ENCODE data around the gene ICAM2. TPM values are rescaled to one million over a fixed set of nuclear protein-coding genes. Genes with fewer than 3 reads are reported as not detected.

Gene ICAM2
- total RNA-seq, 1 experiment from 2014 or later = 4.4 TPM

DNA sequence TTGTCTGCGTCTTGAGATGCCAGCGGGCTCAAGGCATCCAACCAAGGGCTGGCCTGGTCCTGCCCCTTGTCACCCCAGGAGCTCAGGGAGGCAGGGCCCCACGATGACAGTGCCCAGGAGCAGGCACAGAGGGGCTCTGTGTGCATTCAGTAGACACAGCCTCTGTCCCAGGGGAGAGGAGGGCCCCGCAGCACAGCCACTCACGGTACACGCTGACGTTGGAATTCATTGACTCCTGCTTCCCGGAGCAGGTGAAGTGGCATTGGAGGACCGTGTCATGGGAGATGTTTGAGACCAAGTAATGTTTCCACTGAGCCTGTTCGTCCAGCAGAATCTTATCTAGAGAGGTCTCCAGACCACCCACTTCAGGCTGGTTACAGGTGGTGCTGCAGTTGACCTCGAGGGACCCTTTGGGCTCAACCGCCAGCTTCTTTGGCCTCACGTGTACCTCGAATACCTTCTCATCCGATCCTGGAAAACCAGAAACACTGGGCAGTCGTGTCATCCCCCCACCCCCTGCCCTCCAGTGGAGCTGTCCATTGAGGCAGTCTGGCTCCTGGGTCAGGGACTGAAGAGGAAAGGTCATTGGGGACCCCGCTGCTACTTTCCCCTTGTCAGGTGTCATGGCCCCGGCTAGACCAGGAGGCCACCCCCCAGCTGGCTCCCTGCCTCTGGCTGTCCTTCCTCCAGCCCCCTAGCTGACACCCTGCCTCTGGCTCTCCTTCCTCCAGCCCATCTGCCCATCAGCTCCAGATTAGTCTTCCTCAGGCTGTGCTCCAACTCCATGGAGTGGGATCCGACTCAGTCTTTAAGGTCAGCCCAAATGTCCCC, 15.3 kb downstream of the ICAM2 start:
- H3K79me2 ChIP-seq (ENCODE audit: low read length) = no peaks in the 10 kb centered on the region

DNA sequence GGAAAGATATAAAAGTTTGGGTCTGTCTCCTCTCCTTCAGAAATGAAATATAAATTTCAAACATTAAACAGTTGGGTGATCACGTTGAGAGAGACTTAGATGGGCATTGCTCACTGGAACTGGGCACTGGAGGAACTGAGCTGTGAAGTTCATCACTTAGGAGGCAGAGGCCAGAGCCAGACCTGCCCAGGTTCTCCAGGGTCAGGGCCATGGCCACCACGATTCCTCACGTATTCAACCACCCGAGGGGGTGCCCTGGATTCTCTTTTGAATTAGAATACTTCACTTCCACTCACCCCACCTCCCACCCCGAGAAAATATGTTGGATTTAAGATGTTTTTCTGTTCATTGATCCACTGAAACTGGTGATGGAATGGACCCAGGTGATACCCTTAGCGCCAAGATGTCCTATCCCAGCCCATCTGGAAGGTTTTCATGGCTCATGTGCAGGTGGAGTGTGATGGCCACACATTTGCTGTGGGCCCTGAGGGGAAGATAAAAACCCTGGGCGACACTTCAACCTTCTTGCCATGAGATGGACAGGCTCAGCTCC, 16.1 kb downstream of the ICAM2 start:
- Histone ChIP-seq H3K9me3 (ENCODE audit: low read length) (no peaks in the 10 kb centered on the region), H3K27me3 (ENCODE audit: low read length) (no peaks in the 10 kb centered on the region), H3K27ac (ENCODE audit: low read length) (no peak overlapping the region), H3K4me3 (ENCODE audit: low read length) (no peak overlapping the region), H3K79me2 (ENCODE audit: low read length) (no peaks in the 10 kb centered on the region), H3K4me1 (ENCODE audit: low read length) (no peaks in the 10 kb centered on the region), H2AFZ (ENCODE audit: low read length) (no peak overlapping the region), H3K36me3 (ENCODE audit: insufficient read depth, low read length) (no peaks in the 10 kb centered on the region), H3K4me2 (ENCODE audit: low read depth, low read length, poor library complexity, severe bottlenecking) (no peak overlapping the region), H3K9me2 (replicated peaks; ENCODE audit: insufficient read depth, low read length) (no peaks in the 10 kb centered on the region), H4K20me1 (ENCODE audit: insufficient read depth, low read depth, low read length) (no peaks in the 10 kb centered on the region), H3K9ac (ENCODE audit: low read length) (no peak overlapping the region)
- no peak for DNase-seq

More for the DNA sequence above, 15.3 kb downstream of the ICAM2 start:
- H3K9me2 ChIP-seq (replicated peaks; ENCODE audit: insufficient read depth, low read length) = no peaks in the 10 kb centered on the region
- H3K4me2 ChIP-seq (ENCODE audit: low read depth, low read length, poor library complexity, severe bottlenecking) = no peak overlapping the region
- no peak overlapping the region for H3K9ac ChIP-seq (ENCODE audit: low read length)
- H3K36me3 ChIP-seq (ENCODE audit: insufficient read depth, low read length) = no peaks in the 10 kb centered on the region
- H3K27ac ChIP-seq (ENCODE audit: low read length) = no peak overlapping the region
- H3K9me3 ChIP-seq (ENCODE audit: low read length) = no peaks in the 10 kb centered on the region
- no peaks in the 10 kb centered on the region for H3K27me3 ChIP-seq (ENCODE audit: low read length)
- DNase-seq = no peak
- no peak overlapping the region for H3K4me3 ChIP-seq (ENCODE audit: low read length)
- H4K20me1 ChIP-seq (ENCODE audit: insufficient read depth, low read depth, low read length) = no peaks in the 10 kb centered on the region
- H3K4me1 ChIP-seq (ENCODE audit: low read length) = no peaks in the 10 kb centered on the region
- H2AFZ ChIP-seq (ENCODE audit: low read length) = no peak overlapping the region

- no peak overlapping the region for H2AFZ ChIP-seq (ENCODE audit: low read length)
- no peaks in the 10 kb centered on the region for H3K9me2 ChIP-seq (replicated peaks; ENCODE audit: insufficient read depth, low read length)
- no peaks in the 10 kb centered on the region for H3K79me2 ChIP-seq (ENCODE audit: low read length)
- no peak for DNase-seq
- no peaks in the 10 kb centered on the region for H3K27me3 ChIP-seq (ENCODE audit: low read length)
- H3K9me3 ChIP-seq (ENCODE audit: low read length) = no peaks in the 10 kb centered on the region
- H3K9ac ChIP-seq (ENCODE audit: low read length) = no peak overlapping the region
- H4K20me1 ChIP-seq (ENCODE audit: insufficient read depth, low read depth, low read length) = no peaks in the 10 kb centered on the region
- no peaks in the 10 kb centered on the region for H3K36me3 ChIP-seq (ENCODE audit: insufficient read depth, low read length)
- peaks cover 3% of the 10 kb centered on the region; the same call in 1 of the 2 replicates for H3K4me1 ChIP-seq (ENCODE audit: low read length)
- no peak overlapping the region for H3K4me2 ChIP-seq (ENCODE audit: low read depth, low read length, poor library complexity, severe bottlenecking)
- H3K4me3 ChIP-seq (ENCODE audit: low read length) = no peak overlapping the region
- no peak overlapping the region for H3K27ac ChIP-seq (ENCODE audit: low read length)
Observed at GRCh38 chr17:64003526-64004121, 16.8 kb downstream of the ICAM2 start.

- DNase-seq = no peak
- Histone ChIP-seq H3K79me2 (ENCODE audit: low read length) (no peaks in the 10 kb centered on the region), H3K4me3 (ENCODE audit: low read length) (no peak overlapping the region), H3K4me1 (ENCODE audit: low read length) (peaks cover 10% of the 10 kb centered on the region), H3K27me3 (ENCODE audit: low read length) (0 out of 2 replicates have a peak, but pooled peaks cover under 1% of the 10 kb centered on the region), H3K9me3 (ENCODE audit: low read length) (no peaks in the 10 kb centered on the region), H3K27ac (ENCODE audit: low read length) (no peak overlapping the region), H2AFZ (ENCODE audit: low read length) (no peak overlapping the region), H3K36me3 (ENCODE audit: insufficient read depth, low read length) (no peaks in the 10 kb centered on the region), H3K9ac (ENCODE audit: low read length) (no peak overlapping the region), H3K4me2 (ENCODE audit: low read depth, low read length, poor library complexity, severe bottlenecking) (no peak overlapping the region), H4K20me1 (ENCODE audit: insufficient read depth, low read depth, low read length) (no peaks in the 10 kb centered on the region), H3K9me2 (replicated peaks; ENCODE audit: insufficient read depth, low read length) (no peaks in the 10 kb centered on the region)
Observed at GRCh38 chr17:64002658-64003525, 17.5 kb downstream of the ICAM2 start.

GRCh38 chr17:64001763-64002529, 18.5 kb downstream of the ICAM2 start:
- H3K4me2 ChIP-seq (ENCODE audit: low read depth, low read length, poor library complexity, severe bottlenecking) = no peak overlapping the region
- H3K27ac ChIP-seq (ENCODE audit: low read length) = no peak overlapping the region
- H3K9ac ChIP-seq (ENCODE audit: low read length) = no peak overlapping the region

DNA sequence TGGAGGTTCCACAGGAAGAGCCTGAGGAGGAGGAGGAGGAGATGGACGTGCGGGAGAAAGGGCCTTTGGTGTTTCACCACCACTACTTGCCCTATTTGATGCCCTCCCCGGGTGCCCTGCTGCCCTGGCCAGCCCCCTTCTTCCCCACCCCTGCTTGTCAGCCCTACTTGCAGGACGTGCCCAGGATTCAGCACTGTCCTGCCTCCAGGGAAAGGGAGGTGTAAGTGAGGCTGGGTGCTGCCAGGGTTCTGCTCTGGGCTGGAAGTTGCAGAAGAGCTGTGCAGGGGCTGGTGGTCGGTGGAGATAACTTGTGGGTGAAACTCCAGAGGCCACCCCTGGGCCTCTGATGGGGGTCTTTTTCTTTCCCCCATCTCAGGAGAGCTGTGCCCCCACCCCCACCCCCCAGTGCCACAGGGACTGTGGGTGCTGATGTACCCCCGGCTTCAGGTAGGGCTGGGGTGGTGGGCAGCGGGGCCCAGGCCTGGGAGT, 19.3 kb downstream of the ICAM2 start:
- Histone ChIP-seq H3K27ac (ENCODE audit: low read length) (no peak overlapping the region), H3K4me3 (ENCODE audit: low read length) (no peak overlapping the region), H3K9me2 (replicated peaks; ENCODE audit: insufficient read depth, low read length) (no peaks in the 10 kb centered on the region), H3K36me3 (ENCODE audit: insufficient read depth, low read length) (no peaks in the 10 kb centered on the region), H3K9me3 (ENCODE audit: low read length) (no peaks in the 10 kb centered on the region), H3K79me2 (ENCODE audit: low read length) (no peaks in the 10 kb centered on the region), H3K27me3 (ENCODE audit: low read length) (0 out of 2 replicates have a peak, but pooled peaks cover 2% of the 10 kb centered on the region), H3K4me2 (ENCODE audit: low read depth, low read length, poor library complexity, severe bottlenecking) (no peak overlapping the region), H3K9ac (ENCODE audit: low read length) (no peak overlapping the region), H3K4me1 (ENCODE audit: low read length) (peaks cover 11% of the 10 kb centered on the region), H4K20me1 (ENCODE audit: insufficient read depth, low read depth, low read length) (no peaks in the 10 kb centered on the region), H2AFZ (ENCODE audit: low read length) (no peak overlapping the region)
- no peak for DNase-seq

More at GRCh38 chr17:64001763-64002529, 18.5 kb downstream of the ICAM2 start:
- Histone ChIP-seq H3K4me3 (ENCODE audit: low read length) (no peak overlapping the region), H3K4me1 (ENCODE audit: low read length) (peaks cover 11% of the 10 kb centered on the region), H3K9me3 (ENCODE audit: low read length) (no peaks in the 10 kb centered on the region), H4K20me1 (ENCODE audit: insufficient read depth, low read depth, low read length) (no peaks in the 10 kb centered on the region), H3K36me3 (ENCODE audit: insufficient read depth, low read length) (no peaks in the 10 kb centered on the region), H2AFZ (ENCODE audit: low read length) (no peak overlapping the region), H3K27me3 (ENCODE audit: low read length) (0 out of 2 replicates have a peak, but pooled peaks cover 2% of the 10 kb centered on the region), H3K79me2 (ENCODE audit: low read length) (no peaks in the 10 kb centered on the region), H3K9me2 (replicated peaks; ENCODE audit: insufficient read depth, low read length) (no peaks in the 10 kb centered on the region)
- no peak for DNase-seq

- Histone ChIP-seq H3K4me1 (ENCODE audit: low read length) (peaks cover 11% of the 10 kb centered on the region), H3K9me2 (replicated peaks; ENCODE audit: insufficient read depth, low read length) (no peaks in the 10 kb centered on the region), H3K4me2 (ENCODE audit: low read depth, low read length, poor library complexity, severe bottlenecking) (no peak overlapping the region), H2AFZ (ENCODE audit: low read length) (no peak overlapping the region), H3K27ac (ENCODE audit: low read length) (no peak overlapping the region), H4K20me1 (ENCODE audit: insufficient read depth, low read depth, low read length) (no peaks in the 10 kb centered on the region), H3K4me3 (ENCODE audit: low read length) (no peak overlapping the region), H3K36me3 (ENCODE audit: insufficient read depth, low read length) (no peaks in the 10 kb centered on the region), H3K9me3 (ENCODE audit: low read length) (no peaks in the 10 kb centered on the region), H3K9ac (ENCODE audit: low read length) (no peak overlapping the region), H3K27me3 (ENCODE audit: low read length) (0 out of 2 replicates have a peak, but pooled peaks cover 2% of the 10 kb centered on the region), H3K79me2 (ENCODE audit: low read length) (no peaks in the 10 kb centered on the region)
- DNase-seq = no peak
Observed at GRCh38 chr17:63999680-64000531, 20.5 kb downstream of the ICAM2 start.

Measured in Karpas-422 (cell line).